CD4-positive, alpha-beta T cell treated with Interleukin-6 for 4 hours (primary cell): Measurements from ENCODE around the gene ABLIM1.

Experiments used
- DNase-seq: peaks from one replicate; pipeline ENCODE4 v3.0.0-alpha.2; 2020; ENCODE audit warnings: mixed read lengths

Gene ABLIM1

GRCh38 chr10:114402871-114403540 lies 255.1 kb downstream of the ABLIM1 start:
- no peak for DNase-seq

GRCh38 chr10:114402233-114402632 lies 255.8 kb downstream of the ABLIM1 start:
- no peak for DNase-seq

GRCh38 chr10:114401195-114401791 lies 256.8 kb downstream of the ABLIM1 start:
- no peak for DNase-seq

- no peak for DNase-seq
Observed at GRCh38 chr10:114400091-114400490, 258.0 kb downstream of the ABLIM1 start.

DNA sequence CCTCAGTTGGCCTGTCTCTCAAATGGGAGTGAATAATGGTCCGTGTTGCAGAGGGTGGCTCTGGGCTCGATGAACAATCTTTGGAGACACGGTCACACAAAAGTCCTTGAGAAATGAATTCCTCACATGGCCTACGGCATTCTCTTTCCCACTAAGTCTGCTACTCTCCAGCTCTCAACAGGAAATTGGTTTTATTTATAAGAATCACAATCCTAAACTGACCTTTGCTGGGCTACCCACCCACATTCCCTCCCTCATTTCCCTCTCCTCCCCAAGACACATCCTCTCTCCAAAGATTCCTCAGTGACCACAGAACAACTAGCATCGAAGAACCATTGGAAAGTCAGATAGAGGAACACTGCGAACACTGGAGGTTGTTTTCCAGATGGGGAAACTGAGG lies 258.5 kb downstream of the ABLIM1 start:
- DNase-seq: no peak

DNA sequence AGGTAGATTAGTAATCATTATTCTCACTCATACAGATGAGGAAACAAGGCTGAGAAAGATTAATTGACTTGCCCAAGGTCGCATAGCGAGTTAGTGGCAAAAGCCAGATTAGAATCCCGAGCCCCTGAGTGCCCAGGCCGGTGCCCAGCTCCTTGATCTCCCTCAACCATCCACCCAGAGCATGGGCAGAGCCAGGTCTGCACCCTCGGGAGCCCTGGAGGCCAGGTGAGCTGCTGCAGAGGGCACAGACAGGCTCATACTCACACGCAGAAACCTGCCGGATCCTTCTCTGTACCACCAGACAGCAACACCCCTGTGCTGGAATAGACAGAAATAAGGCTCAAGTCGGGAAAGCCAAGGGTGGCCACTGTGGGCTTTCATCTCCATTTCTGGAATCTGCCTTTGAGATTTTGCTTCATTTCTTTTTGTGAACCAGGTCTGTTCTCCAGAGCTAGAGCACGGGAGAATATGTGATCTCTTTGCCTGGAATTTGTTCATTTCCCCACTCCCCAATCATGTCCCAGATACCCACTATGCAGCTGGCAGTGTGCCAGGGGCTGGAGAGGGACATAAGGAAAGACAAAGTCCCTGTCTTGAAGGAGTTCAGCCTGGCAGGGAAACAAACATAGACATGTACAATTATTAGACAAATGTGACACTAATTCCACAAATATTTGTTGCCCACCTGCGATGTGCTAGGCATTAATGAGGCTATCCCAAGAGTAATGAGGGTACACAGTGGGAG lies 259.3 kb downstream of the ABLIM1 start:
- no peak for DNase-seq

DNA sequence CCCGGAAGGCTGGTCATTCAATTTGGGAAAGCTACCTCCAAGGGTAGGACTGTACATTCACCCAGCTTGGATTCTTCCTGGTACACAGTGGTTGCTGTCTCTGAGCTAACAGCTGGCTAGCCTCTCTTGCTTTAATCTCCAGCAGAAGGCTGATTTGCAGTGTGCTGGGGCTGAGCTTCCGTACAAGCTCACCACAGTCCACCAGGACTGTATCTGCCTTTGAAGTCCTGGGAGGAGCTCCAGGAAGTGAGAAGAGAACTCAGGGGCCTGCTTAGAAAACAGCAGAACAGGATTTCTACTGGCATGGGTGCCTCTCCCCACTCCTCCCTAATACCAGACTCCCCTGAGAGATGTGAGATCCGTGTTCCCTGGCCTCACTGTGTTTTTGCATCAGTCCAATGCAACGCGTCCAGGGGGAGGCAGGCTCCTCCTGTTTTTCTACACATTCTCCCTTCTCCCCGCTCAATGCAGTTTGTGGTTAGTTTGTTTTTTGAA lies 260.4 kb downstream of the ABLIM1 start:
- DNase-seq: no peak

DNA sequence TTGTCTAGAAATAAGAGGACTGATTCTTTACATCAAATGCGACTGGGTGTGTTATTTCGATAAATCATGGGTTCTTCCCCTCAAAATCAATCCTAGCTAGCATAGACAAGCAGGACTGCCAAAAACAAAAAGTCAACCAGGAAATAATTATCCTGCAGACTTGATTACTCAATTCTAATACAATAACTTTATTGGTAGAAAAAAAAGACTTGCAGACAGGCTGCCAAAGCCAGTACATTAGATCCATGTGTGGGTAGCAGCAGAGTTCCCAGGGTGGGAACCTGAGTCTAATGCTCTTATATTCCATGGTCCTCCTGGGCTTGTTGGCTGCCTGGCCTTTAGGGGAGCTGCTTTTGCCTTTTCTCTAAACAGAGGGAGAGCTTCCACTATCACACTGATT lies 261.6 kb downstream of the ABLIM1 start:
- DNase-seq: no peak

GRCh38 chr10:114395366-114396022 lies 262.6 kb downstream of the ABLIM1 start:
- DNase-seq: no peak

GRCh38 chr10:114394531-114394930 lies 263.5 kb downstream of the ABLIM1 start:
- DNase-seq: no peak

DNA sequence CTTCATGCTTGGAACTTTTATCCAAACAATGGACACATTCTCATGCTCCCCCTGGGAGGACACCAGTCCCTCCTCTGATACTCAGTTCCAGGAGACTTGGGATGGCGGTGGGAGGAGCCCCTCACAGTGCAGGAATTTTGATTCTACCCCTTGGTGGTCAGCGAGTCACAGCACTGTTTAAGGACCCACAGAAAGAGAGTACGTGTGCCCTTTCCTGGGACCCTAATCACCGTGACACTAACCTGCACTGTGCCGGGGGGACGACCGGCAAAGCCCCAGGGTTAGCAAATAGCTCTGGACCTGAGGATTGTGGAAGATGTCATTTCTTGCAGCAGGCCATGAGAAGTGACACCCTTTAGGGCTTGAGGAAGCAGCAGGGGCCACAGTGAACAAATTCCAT lies 264.2 kb downstream of the ABLIM1 start:
- no peak for DNase-seq

DNA sequence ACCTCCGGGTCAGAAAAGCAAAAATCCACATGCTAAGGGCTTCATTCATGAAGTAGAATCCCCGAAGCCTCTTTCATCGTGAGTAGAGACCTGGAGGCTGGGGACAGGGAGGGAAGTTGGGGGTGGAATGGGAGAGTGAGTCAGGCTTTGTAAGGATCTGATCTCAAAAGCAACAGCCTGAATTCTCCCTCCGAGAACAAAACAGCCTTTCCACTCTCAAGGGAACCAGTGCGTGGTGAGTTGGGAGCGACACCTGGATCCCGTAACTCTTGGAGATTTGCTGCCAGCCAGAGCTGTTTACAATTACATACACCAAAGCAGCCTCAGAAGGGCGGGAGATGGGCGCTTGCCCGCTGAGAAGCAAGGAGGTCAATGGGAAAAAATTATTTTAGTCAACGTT lies 264.6 kb downstream of the ABLIM1 start:
- DNase-seq: no peak

DNA sequence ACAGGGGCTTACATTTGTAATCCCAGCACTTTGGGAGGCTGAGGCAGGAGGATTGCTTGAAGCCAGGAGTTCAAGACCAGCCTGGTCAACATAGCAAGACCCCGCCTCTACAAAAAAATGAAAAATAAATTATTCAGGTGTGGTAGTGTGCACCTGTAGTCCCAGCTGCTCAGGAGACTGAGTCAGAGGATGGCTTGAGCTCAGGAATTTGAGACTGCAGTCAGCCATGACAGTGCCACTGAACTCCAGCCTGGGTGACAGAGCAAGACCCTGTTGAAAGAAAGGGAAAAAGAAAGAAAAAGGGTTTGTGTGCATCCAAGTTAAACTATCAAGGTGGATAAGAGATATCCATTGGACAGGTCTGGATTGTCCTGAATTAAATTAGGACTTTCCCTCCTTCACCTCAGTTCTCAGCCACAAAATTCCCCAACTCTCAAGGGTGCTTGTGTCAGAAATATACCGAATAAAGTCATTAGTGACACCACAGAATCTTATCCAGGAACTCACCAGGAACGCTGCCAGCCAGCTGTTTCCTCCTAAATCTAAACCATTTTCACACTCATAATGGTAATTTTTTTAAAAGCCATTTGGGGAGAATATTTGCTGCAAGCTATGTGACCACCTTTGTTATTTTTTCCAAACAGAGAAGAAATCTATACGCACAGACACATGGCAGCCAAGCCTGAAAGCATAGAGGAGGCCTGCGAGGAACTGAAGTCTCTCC lies 265.8 kb downstream of the ABLIM1 start:
- no peak for DNase-seq

DNA sequence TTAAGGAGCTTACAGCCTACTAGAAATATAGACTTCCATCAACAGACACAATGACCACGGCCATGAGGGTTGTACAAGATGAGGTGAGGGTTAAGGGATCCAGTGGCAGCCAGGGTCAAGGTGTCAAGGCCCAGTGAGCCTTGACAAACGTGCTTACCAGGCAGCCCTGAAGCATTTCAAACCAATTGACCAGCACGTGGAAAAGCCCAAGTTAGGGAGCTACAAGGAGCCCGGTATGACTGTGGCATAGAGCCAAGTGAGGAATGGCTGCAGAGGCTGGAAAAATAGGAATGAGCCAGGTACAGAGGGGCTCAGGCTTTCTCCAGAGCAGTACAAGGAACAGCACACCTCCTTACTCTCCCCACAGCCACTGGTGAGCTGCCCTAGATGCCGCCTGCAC lies 266.5 kb downstream of the ABLIM1 start:
- no peak for DNase-seq

DNA sequence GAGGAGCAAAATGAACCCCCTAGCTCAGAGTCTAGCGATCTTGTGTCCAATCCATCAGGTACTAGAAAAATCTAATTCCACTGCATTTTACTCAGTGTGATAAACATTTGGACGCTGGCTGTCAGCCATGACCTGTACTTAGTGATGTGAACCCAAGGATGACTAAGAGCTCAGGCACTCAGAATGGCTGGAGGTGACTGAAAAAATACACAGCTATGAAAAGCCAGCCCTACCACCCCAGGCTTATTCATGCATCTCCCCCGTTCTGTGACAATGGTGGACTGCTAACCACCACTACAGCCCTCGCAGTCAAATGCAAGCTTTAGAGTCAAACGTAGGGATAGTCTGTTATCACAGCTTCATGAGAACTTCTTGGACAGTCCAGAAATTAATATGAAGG lies 268.6 kb downstream of the ABLIM1 start:
- no peak for DNase-seq

DNA sequence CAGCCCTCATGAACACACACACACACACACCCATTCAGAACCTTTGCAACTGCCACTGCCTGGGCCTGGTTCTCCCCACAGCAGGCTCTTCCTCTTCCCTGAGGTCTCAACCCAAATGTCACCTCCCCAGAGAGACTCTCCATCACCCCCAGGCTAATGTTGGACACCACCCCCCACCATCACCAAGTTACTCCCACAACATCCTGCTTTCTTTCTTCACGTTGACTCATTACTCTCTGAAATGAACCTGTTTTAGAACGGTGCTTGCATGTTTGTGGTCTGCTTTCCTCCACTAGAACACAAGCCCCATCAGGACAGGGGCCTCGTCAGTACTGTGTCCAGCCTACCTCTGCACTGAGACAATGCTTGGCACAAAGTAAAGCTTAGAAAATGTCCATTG lies 269.8 kb downstream of the ABLIM1 start:
- DNase-seq: no peak

DNA sequence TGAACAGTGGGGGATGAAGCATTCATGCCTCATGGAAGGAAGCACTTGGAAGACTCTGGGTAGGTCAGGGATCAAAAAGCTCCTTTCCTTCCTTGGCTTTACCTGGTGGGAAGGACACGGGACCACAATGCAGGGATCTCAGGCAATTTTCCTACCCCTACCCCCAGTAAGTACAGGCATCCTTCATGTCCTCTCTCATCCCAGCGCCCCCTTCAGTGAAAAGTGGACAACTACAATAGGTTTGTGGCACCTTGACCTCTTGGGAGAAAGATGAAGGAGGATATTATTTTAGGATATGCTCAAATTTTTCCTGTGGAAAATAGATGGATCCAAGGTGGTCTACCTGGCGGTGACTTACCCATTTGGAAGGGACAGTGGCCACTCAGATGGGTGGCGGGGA lies 270.3 kb downstream of the ABLIM1 start:
- no peak for DNase-seq

DNA sequence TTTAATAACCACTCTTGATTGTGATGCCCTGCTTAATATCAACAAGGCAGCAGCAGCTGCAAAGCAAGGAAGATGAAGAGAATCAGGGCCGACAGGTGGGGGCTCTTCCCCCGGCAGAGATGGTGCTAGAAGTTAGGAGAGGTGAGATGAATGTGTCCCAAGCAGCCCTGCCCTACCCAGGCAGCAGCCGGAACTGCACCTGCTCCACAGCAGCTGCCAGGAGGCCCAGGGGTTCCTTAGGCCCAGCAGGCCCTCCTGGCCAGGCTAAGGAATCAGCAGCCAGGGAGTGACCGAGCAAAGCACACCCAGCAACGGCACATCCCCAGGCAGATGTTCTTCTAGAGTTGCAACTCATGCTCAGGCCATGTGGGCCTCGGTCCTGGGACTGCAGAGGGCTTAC lies 271.6 kb downstream of the ABLIM1 start:
- DNase-seq: no peak

DNA sequence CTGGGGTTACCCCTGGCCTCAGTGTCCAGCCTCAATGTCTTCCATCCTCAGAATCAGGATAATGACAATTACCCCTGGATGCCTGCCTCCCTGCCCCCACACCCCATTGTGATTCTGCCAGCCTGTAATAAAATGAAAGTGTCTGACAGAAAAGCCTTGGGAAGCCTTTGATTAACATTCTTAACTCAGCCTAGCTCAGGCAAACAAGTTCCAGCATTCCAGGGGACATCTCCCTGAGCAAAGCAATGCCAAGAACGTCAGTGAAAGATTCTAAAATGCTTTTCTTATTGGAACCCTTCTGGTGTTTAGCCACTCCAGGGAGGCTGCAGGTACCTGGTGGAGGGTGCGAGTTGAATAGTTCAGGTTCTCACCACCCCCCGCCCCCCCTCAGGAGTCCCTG lies 272.5 kb downstream of the ABLIM1 start:
- no peak for DNase-seq

- no peak for DNase-seq
Observed at GRCh38 chr10:114384601-114385000, 273.5 kb downstream of the ABLIM1 start.

DNA sequence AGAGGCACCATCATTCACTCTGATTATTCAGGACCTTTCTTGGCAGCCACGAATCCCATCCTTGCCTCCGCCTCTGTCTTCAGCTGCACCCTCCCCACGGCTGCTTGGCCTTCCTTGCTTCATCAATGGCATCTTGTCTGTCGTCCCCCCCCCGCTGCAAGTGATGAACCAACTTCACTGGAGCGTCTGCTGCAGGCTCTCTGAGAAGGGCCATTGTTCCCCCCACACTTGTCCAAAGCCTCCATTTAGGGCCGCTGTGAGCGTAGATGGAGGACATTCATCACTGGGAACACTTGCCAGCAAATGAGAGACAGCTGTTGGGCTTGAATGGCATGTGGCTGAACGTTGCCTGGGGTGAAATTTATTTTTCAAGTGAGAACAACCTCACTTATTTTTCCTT lies 273.9 kb downstream of the ABLIM1 start:
- DNase-seq: no peak
